ENCODE data around the gene KEAP1. TPM values are rescaled to one million over a fixed set of nuclear protein-coding genes. Genes with fewer than 3 reads are reported as not detected.
"Not testable (repeated sequence)": the region's sequence is repeated elsewhere in the genome, so short reads cannot be mapped to it uniquely, and the experiment has no call there.

KEAP1 gene
- total RNA-seq, 4 donors from 2014 or later = 51.9 to 94.5 (median 80.6) TPM

DNA sequence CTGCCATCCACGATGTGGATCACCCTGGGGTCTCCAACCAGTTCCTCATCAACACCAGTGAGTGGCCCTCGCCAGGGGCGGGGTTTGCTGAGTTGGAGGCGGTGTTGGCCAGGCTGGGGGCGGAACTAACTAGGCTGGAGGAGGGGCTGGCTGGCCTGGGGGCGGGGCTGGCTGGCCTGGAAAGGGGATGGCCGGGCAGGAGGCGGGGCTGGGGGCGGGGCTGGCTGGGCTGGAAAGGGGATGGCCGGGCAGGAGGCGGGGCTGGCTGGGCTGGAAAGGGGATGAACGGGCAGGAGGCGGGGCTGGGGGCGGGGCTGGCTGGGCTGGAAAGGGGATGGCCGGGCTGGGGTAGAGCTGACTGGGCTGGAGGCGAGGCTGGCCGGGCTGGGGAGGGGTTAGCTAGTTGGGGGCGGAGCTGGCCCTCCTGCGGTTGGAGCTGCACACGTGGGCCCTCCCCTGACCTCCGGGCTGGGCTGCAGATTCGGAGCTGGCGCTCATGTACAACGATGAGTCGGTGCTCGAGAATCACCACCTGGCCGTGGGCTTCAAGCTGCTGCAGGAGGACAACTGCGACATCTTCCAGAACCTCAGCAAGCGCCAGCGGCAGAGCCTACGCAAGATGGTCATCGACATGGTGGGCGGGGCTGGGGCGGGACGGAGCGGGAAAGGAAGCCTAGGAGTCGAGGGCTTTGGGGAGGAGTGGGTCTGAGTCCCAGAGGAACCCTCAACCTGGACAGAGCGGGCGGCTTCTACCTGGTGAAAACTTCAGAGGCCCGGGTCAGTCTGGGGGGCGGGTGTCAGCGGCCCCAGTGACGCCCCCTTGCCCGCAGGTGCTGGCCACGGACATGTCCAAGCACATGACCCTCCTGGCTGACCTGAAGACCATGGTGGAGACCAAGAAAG lies 41.9 kb downstream of the KEAP1 start:
- peak overlapping the region; percentile 44 to 59 (median 46) for H3K4me3 ChIP-seq
- no peaks in the 10 kb centered on the region for H3K9me3 ChIP-seq
- H3K36me3 ChIP-seq = peaks cover 12 to 34% (median 25%) of the 10 kb centered on the region in 4 donors
- 1% methylated on average over 14 of the region's 45 CpGs for WGBS
- no peaks in the 10 kb centered on the region for H3K27me3 ChIP-seq
- peak overlapping the region in 3 of 4 donors; percentile 2 to 49 (median 34) for H3K27ac ChIP-seq (replicated peaks in 1 of 4)
- peaks cover 7 to 14% (median 10%) of the 10 kb centered on the region in 4 donors for H3K4me1 ChIP-seq
- DNase-seq (ENCODE audit: extremely low spot score) = peak; percentile 99
- intact Hi-C loops (cut with DNase I) = no loop called here
- TF ChIP-seq EP300 (IDR thresholded peaks at IDR 0.05) = no peak

DNA sequence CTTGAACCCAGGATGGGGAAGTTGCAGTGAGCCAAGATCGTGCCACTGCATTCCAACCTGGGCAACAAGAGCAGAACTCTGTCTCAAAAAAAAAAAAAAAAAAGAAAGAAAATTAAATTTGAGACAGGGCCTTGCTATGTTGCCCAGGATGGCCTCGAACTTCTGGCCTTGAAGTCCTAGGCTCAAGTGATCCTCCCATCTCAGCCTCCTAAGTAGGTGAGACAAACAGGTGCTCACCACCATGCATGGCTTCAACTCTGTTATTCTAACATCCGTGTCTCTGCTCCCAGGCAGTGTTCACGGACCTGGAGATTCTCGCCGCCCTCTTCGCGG lies 42.5 kb downstream of the KEAP1 start:
- H3K4me3 ChIP-seq = peak overlapping the region; percentile 7 to 47 (median 30)
- TF ChIP-seq POLR2AphosphoS5 (IDR thresholded peaks at IDR 0.05) (no peak), POLR2A (IDR thresholded peaks at IDR 0.05; ENCODE audit: low read depth) (no peak), EP300 (IDR thresholded peaks at IDR 0.05) (no peak)
- TF ChIP-seq, protein P1, sequence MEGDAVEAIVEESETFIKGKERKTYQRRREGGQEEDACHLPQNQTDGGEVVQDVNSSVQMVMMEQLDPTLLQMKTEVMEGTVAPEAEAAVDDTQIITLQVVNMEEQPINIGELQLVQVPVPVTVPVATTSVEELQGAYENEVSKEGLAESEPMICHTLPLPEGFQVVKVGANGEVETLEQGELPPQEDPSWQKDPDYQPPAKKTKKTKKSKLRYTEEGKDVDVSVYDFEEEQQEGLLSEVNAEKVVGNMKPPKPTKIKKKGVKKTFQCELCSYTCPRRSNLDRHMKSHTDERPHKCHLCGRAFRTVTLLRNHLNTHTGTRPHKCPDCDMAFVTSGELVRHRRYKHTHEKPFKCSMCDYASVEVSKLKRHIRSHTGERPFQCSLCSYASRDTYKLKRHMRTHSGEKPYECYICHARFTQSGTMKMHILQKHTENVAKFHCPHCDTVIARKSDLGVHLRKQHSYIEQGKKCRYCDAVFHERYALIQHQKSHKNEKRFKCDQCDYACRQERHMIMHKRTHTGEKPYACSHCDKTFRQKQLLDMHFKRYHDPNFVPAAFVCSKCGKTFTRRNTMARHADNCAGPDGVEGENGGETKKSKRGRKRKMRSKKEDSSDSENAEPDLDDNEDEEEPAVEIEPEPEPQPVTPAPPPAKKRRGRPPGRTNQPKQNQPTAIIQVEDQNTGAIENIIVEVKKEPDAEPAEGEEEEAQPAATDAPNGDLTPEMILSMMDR (IDR thresholded peaks at IDR 0.05) = no peak
- DNase-seq (ENCODE audit: extremely low spot score) = no peak
- no peaks in the 10 kb centered on the region for H3K27me3 ChIP-seq
- intact Hi-C loops (cut with DNase I) = no loop called here
- peak overlapping the region in 1 of 4 donors; percentile 49 for H3K27ac ChIP-seq (replicated peaks in 1 of 4)
- H3K9me3 ChIP-seq = no peaks in the 10 kb centered on the region
- peaks cover 7 to 14% (median 10%) of the 10 kb centered on the region in 4 donors for H3K4me1 ChIP-seq
- WGBS = 38% methylated on average over 8 of the region's 8 CpGs
- H3K36me3 ChIP-seq = peaks cover 12 to 33% (median 24%) of the 10 kb centered on the region in 4 donors

DNA sequence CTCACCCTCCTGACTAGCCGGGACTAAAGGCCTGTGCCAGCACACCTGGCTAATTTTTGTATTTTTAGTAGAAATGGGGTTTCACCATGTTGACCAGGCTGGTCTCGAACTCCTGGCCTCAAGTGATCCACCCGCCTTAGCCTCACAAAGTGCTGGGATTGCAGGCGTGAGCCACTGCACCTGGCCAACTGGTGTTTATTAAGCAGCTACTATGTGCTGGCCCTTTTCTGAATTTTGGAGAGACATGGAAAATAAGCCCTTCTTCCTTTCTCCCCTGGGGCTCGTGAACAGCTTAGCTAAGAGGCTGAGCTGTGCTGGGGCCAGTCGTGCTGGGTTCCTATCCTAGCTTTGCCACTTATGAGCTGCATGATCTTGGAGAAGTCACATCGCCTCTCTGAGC lies 44.4 kb downstream of the KEAP1 start:
- H3K4me3 ChIP-seq; H3K27ac ChIP-seq (replicated peaks in 1 of 4); DNase-seq (ENCODE audit: extremely low spot score); H3K27me3 ChIP-seq; intact Hi-C loops (cut with DNase I); H3K9me3 ChIP-seq: not testable (repeated sequence)
- Histone ChIP-seq H3K4me1 (peaks cover 7 to 14% (median 10%) of the 10 kb centered on the region in 4 donors), H3K36me3 (peaks cover 0 to 34% (median 20%) of the 10 kb centered on the region in 4 donors)
- 86% methylated on average over 7 of the region's 7 CpGs for WGBS

DNA sequence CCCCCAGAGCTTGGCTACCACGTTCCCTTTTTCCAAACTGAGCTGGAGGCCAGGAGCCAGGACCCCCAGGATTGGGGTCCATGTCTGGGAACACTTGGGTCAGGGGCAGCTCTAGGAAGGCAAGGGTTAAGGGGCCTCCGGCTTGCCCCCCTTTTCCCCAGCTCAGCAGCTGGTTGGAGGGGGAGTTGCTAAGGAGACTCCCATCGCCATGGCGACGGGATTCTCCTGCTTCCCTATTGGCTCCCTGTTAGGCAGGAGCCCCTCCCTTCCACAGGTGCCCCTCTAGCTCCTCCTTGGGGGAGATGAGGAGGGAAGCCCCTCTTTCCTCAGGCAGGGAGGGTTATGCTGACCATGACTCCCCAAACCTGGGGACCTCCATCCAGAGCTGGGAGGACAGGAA lies 48.9 kb downstream of the KEAP1 start:
- Histone ChIP-seq H3K27ac (replicated peaks in 1 of 4) (no peak overlapping the region), H3K27me3 (peaks cover 0 to 5% (median 0%) of the 10 kb centered on the region in 4 donors), H3K36me3 (peaks cover 5 to 48% (median 39%) of the 10 kb centered on the region in 4 donors), H3K4me3 (no peak overlapping the region), H3K4me1 (peaks cover 0 to 8% (median 3%) of the 10 kb centered on the region in 4 donors), H3K9me3 (no peaks in the 10 kb centered on the region)
- DNase-seq (ENCODE audit: extremely low spot score) = no peak
- no peak for TF ChIP-seq EP300 (IDR thresholded peaks at IDR 0.05)
- no peak for TF ChIP-seq POLR2AphosphoS5 (IDR thresholded peaks at IDR 0.05)
- no peak for TF ChIP-seq POLR2A (IDR thresholded peaks at IDR 0.05; ENCODE audit: low read depth)
- TF ChIP-seq, protein P1 (IDR thresholded peaks at IDR 0.05) = no peak
- 38% methylated on average over 5 of the region's 5 CpGs for WGBS
- intact Hi-C loops (cut with DNase I) = no loop called here

DNA sequence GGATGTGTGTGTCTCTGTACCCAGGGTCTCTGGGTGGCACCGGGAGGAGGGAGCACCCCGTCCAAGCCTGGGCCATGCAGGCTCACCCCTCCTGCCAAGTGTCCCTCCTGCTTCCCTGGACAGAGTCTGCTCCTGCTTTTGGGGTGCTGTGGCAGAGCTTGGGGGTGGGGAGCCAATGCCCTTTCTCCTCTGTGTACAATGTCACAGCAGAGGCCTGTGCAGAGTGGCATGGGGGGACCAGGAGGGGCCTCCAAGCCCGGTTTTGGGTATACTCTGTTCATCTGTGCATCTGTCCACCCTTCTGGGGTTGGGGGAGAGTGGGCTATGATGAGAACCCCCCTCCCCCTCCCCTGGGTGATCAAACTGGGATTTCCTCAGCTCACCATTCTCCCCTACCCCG lies 49.3 kb downstream of the KEAP1 start:
- TF ChIP-seq POLR2A (IDR thresholded peaks at IDR 0.05; ENCODE audit: low read depth) (no peak), EP300 (IDR thresholded peaks at IDR 0.05) (no peak), POLR2AphosphoS5 (IDR thresholded peaks at IDR 0.05) (no peak)
- TF ChIP-seq, protein P1 (IDR thresholded peaks at IDR 0.05) = no peak
- DNase-seq (ENCODE audit: extremely low spot score) = no peak
- Histone ChIP-seq H3K27ac (replicated peaks in 1 of 4) (no peak overlapping the region), H3K4me1 (peaks cover 0 to 8% (median 3%) of the 10 kb centered on the region in 4 donors), H3K36me3 (peaks cover 5 to 53% (median 43%) of the 10 kb centered on the region in 4 donors), H3K9me3 (no peaks in the 10 kb centered on the region), H3K27me3 (peaks cover 0 to 5% (median 0%) of the 10 kb centered on the region in 4 donors), H3K4me3 (no peak overlapping the region)
- intact Hi-C loops (cut with DNase I) = no loop called here
- WGBS = 60% methylated on average over 1 of the region's 4 CpGs
